ENCODE measurements around the gene MLXIP.

DNA sequence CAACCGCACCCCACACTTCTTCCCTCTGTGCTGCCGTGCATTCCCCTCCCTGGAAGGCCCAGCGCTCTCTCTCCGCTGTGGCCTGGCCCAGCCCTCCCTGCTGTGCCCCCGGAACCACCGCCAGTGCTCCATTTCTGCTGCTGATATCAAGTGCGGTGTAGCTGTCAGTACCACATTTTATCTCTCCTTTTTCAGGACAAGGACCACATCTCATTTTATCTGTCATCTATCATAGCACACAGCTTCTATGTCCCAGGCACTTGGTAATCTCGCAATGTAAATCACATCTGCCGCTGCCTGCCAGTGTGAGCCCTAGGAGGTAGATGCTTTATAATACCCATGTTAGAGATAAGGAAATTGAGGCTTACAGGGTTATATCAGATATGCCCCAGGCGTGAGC, 77.1 kb downstream of the MLXIP start:
- no peak for TF ChIP-seq CTCF (IDR thresholded peaks at IDR 0.05 in 2 of 3, conservative IDR thresholded peaks at IDR 0.05 in 1 of 3; ENCODE audit: borderline replicate concordance in 1 of 3, insufficient read depth in 1 of 3, low read depth in 2 of 3, low read length in 2 of 3)
- TF ChIP-seq CEBPB (IDR thresholded peaks at IDR 0.05; ENCODE audit: low read depth), result no peak
- TF ChIP-seq SRF (IDR thresholded peaks at IDR 0.05; ENCODE audit: low read depth), result no peak
- no peak for TF ChIP-seq TCF7L2 (IDR thresholded peaks at IDR 0.05; ENCODE audit: borderline replicate concordance, extremely low read depth, insufficient read depth, insufficient read length)

Data from HCT116 (cell line).